Inflammatory macrophage treated with lipopolysaccharide for 4 hours (primary cell): ENCODE results near the gene TECTA.
"Not testable (repeated sequence)": the region's sequence is repeated elsewhere in the genome, so short reads cannot be mapped to it uniquely, and the experiment has no call there.

ENCODE experiments used
- DNase-seq: peaks from one replicate; pipeline ENCODE4 v3.0.0-alpha.2; 2020

Gene TECTA

GRCh38 chr11:121129362-121130340 is 28.6 kb downstream of the TECTA start:
- no peak for DNase-seq

- no peak for DNase-seq
Observed at GRCh38 chr11:121131656-121132055, 30.6 kb downstream of the TECTA start.

- DNase-seq = no peak
Observed at GRCh38 chr11:121132211-121132976, 31.4 kb downstream of the TECTA start.

- no peak for DNase-seq
Observed at GRCh38 chr11:121134741-121135312, 33.8 kb downstream of the TECTA start.

- no peak for DNase-seq
Observed at GRCh38 chr11:121137005-121137404, 36.0 kb downstream of the TECTA start.

- no peak for DNase-seq
Observed at GRCh38 chr11:121138259-121138658, 37.2 kb downstream of the TECTA start.

GRCh38 chr11:121140369-121140768 is 39.3 kb downstream of the TECTA start:
- DNase-seq = no peak

- DNase-seq = no peak
Observed at GRCh38 chr11:121141066-121141465, 40.0 kb downstream of the TECTA start.

GRCh38 chr11:121143921-121144320 is 42.9 kb downstream of the TECTA start:
- no peak for DNase-seq

GRCh38 chr11:121144723-121145122 is 43.7 kb downstream of the TECTA start:
- DNase-seq = no peak

- DNase-seq = no peak
Observed at GRCh38 chr11:121145826-121146225, 44.8 kb downstream of the TECTA start.

- DNase-seq = no peak
Observed at GRCh38 chr11:121149116-121149515, 48.1 kb downstream of the TECTA start.

GRCh38 chr11:121151207-121151688 is 50.2 kb downstream of the TECTA start:
- no peak for DNase-seq

- no peak for DNase-seq
Observed at GRCh38 chr11:121152764-121153163, 51.7 kb downstream of the TECTA start.

- no peak for DNase-seq
Observed at GRCh38 chr11:121153472-121153871, 52.4 kb downstream of the TECTA start.

GRCh38 chr11:121154486-121155314 is 53.7 kb downstream of the TECTA start:
- DNase-seq = no peak

GRCh38 chr11:121157756-121158155 is 56.7 kb downstream of the TECTA start:
- no peak for DNase-seq

GRCh38 chr11:121159741-121160140 is 58.7 kb downstream of the TECTA start:
- no peak for DNase-seq

- DNase-seq = no peak
Observed at GRCh38 chr11:121161349-121161917, 60.4 kb downstream of the TECTA start.

- no peak for DNase-seq
Observed at GRCh38 chr11:121163658-121164308, 62.7 kb downstream of the TECTA start.

- DNase-seq = not testable (repeated sequence)
Observed at GRCh38 chr11:121177629-121178028, 76.6 kb downstream of the TECTA start.
